HepG2 (cell line): Measurements from ENCODE around the gene FLRT2. TPM values are rescaled to one million over a fixed set of nuclear protein-coding genes. Genes with fewer than 3 reads are reported as not detected.

ENCODE experiments used
- ATAC-seq: fragments of 200-7000 bp; cut with Tn5 transposase; 3 replicates; pipeline ENCODE4 v1.9.1; 2020; ENCODE audit warnings: mild to moderate bottlenecking, moderate library complexity
- BruUV-seq: library from RNA; stranded (reverse); fragments of 400-500 nt; replicated peaks from 2 replicates; lab custom pipeline; 2021; lab: Mats Ljungman, UMichigan
- CTCF ChIA-PET: fragments of 300-600 bp; formaldehyde crosslinking; extraction: SDS; loops from one replicate; lab custom pipeline; 2021; ENCODE audit warnings: low total read pairs, inconsistent platforms, low intra/inter-chr PET ratio; lab: Yijun Ruan, JAX
- POLR2A ChIA-PET: fragments of 350-600 bp; sonication (Branson Sonifier 250); formaldehyde crosslinking; loops from one replicate; lab custom pipeline; 2020; ENCODE audit warnings: antibody characterized with exemption, inconsistent platforms; lab: Yijun Ruan, JAX
- DNase-seq: peaks from one replicate; pipeline ENCODE4 v3.0.0-alpha.2; 2015; ENCODE audit warnings: low spot score
- FAIRE-seq: peaks from 3 replicates; lab custom pipeline; 2011; peaks lifted over from hg19 to GRCh38; lab: Jason Lieb, UNC
- H2AFZ ChIP-seq: one replicate; pipeline ENCODE4 v1.6.1; 2011; ENCODE audit warnings: low read length, inconsistent platforms
- H3K27ac ChIP-seq: fragments of 300-600 bp; 3 replicates; pipeline ENCODE4 v1.8.0; 2011; ENCODE audit warnings: mixed run types, mild to moderate bottlenecking, mixed read lengths, low read length, inconsistent platforms; ENCODE audit not compliant: insufficient read depth; ENCODE audit errors: extremely low read length
- H3K27me3 ChIP-seq, 2 experiments: fragments of 200-600 bp in 1 of 2; 2 replicates in 1 of 2; 3 replicates in 1 of 2; pipeline versions ENCODE4 v1.6.0 to v1.8.0; 2011; ENCODE audit warnings: low read length in 2 of 2, mild to moderate bottlenecking in 2 of 2, moderate library complexity in 2 of 2, inconsistent platforms in 1 of 2; ENCODE audit not compliant: insufficient read depth in 2 of 2, control insufficient read depth in 1 of 2
- H3K36me3 ChIP-seq, 2 experiments: fragments of 200-600 bp in 1 of 2; replicated peaks in 1 of 2; 2 replicates in 1 of 2; 3 replicates in 1 of 2; pipeline versions ENCODE4 v1.5.1 to v1.8.0; 2011; ENCODE audit warnings: low read length in 2 of 2, inconsistent platforms in 1 of 2; ENCODE audit not compliant: insufficient read depth in 2 of 2, control insufficient read depth in 1 of 2
- H3K4me1 ChIP-seq: 2 replicates; pipeline ENCODE4 v1.5.1; 2012; ENCODE audit warnings: low read length, inconsistent platforms; ENCODE audit not compliant: insufficient read depth
- H3K4me2 ChIP-seq: 2 replicates; pipeline ENCODE4 v1.6.0; 2011; ENCODE audit warnings: low read depth, low read length, inconsistent platforms
- H3K4me3 ChIP-seq, 3 experiments: fragments of 200-600 bp in 1 of 3; sonication (generic), shearing (Covaris generic) in 1 of 3; replicated peaks in 1 of 3; 2 replicates each; pipeline ENCODE4 v1.5.1; 2011 to 2016; ENCODE audit warnings: low read length in 3 of 3, inconsistent platforms in 2 of 3, low read depth in 2 of 3, mild to moderate bottlenecking in 2 of 3, control low read depth in 1 of 3, mixed read lengths in 1 of 3; ENCODE audit not compliant: insufficient read depth in 1 of 3
- H3K79me2 ChIP-seq: one replicate; pipeline ENCODE4 v1.6.1; 2011; ENCODE audit warnings: low read length, inconsistent platforms; ENCODE audit not compliant: insufficient read depth
- H3K9ac ChIP-seq: 2 replicates; pipeline ENCODE4 v1.6.0; 2011; ENCODE audit warnings: mild to moderate bottlenecking, low read depth, low read length, inconsistent platforms; ENCODE audit not compliant: insufficient read depth
- H3K9me3 ChIP-seq: 2 replicates; pipeline ENCODE4 v1.5.1; 2012; ENCODE audit warnings: mild to moderate bottlenecking, low read length
- H4K20me1 ChIP-seq: 2 replicates; pipeline ENCODE4 v1.6.0; 2011; ENCODE audit warnings: inconsistent platforms, mild to moderate bottlenecking, low read length, moderate library complexity; ENCODE audit not compliant: insufficient read depth
- ARID2 ChIP-seq: sonication (generic); formaldehyde crosslinking; IDR thresholded peaks from 2 replicates; pipeline ENCODE4 v1.8.1; 2022; ENCODE audit warnings: mild to moderate bottlenecking, missing genetic modification reagents, borderline replicate concordance
- BATF2 ChIP-seq: sonication (generic); formaldehyde crosslinking; IDR thresholded peaks from 2 replicates; pipeline ENCODE4 v1.8.0; 2022; ENCODE audit warnings: mild to moderate bottlenecking, missing genetic modification reagents, moderate library complexity
- CEBPZ ChIP-seq: IDR thresholded peaks from 2 replicates; pipeline ENCODE4 v1.6.1; 2012; ENCODE audit warnings: low read length, improper control_type of control experiment
- IKZF4 ChIP-seq: sonication (generic); formaldehyde crosslinking; IDR thresholded peaks from 2 replicates; pipeline ENCODE4 v1.5.1; 2020; ENCODE audit warnings: borderline replicate concordance, mild to moderate bottlenecking, low read depth, missing genetic modification reagents; ENCODE audit errors: not compliant biosample characterization
- KDM4B ChIP-seq: sonication (generic); formaldehyde crosslinking; IDR thresholded peaks from 2 replicates; pipeline ENCODE4 v1.4.0; 2020; ENCODE audit warnings: missing genetic modification reagents
- MTERF4 ChIP-seq: sonication (generic); formaldehyde crosslinking; IDR thresholded peaks from 2 replicates; pipeline ENCODE4 v1.8.0; 2023; ENCODE audit warnings: mild to moderate bottlenecking, missing genetic modification reagents
- PRDM4 ChIP-seq: sonication (generic); formaldehyde crosslinking; IDR thresholded peaks from 2 replicates; pipeline ENCODE4 v1.9.0; 2021; ENCODE audit warnings: missing genetic modification reagents, borderline replicate concordance
- PRPF4 ChIP-seq: fragments of 200-400 bp; formaldehyde crosslinking; IDR thresholded peaks from 2 replicates; pipeline ENCODE4 v1.6.1; 2016; ENCODE audit warnings: low read length, low read depth; ENCODE audit not compliant: poor library complexity, severe bottlenecking
- RXRB ChIP-seq: IDR thresholded peaks from 2 replicates; pipeline ENCODE4 v1.6.1; 2016; ENCODE audit warnings: borderline replicate concordance, missing genetic modification reagents, missing compliant biosample characterization
- ZNF253 ChIP-seq: sonication (generic); formaldehyde crosslinking; IDR thresholded peaks from 2 replicates; pipeline ENCODE4 v1.8.0; 2022; ENCODE audit warnings: mild to moderate bottlenecking, missing genetic modification reagents, borderline replicate concordance
- ZNF7 ChIP-seq: IDR thresholded peaks from 2 replicates; pipeline ENCODE4 v1.6.1; 2016; ENCODE audit warnings: missing biosample characterization, missing genetic modification reagents
- ZNF776 ChIP-seq: sonication (generic); formaldehyde crosslinking; IDR thresholded peaks from 2 replicates; pipeline ENCODE4 v1.4.0; 2020; ENCODE audit warnings: mild to moderate bottlenecking, missing genetic modification reagents
- ZNF777 ChIP-seq: sonication (generic); formaldehyde crosslinking; IDR thresholded peaks from 2 replicates; pipeline ENCODE4 v1.4.0; 2020; ENCODE audit warnings: missing genetic modification reagents
- ZNF839 ChIP-seq: sonication (generic); formaldehyde crosslinking; IDR thresholded peaks from 2 replicates; pipeline ENCODE4 v1.4.0; 2020; ENCODE audit warnings: missing genetic modification reagents, mild to moderate bottlenecking, borderline replicate concordance
- WGBS: methylation state at CpG from one replicate; pipeline ENCODE4 v1.1.6; 2017; ENCODE audit warnings: low lambda C conversion rate; 5-methylcytosine and 5-hydroxymethylcytosine counted together
- in situ Hi-C: cut with HindIII; loops from 2 replicates; pipeline ENCODE4 v1.10.0; 2017; ENCODE audit warnings: low pct_unique_long_range_greater_than_20kb; ENCODE audit not compliant: extremely low pct_ligation_motif_present
- intact Hi-C: fragments of 100-400 bp; cut with micrococcal nuclease; formaldehyde crosslinking; loops from one replicate; pipeline ENCODE4 v1.10.0; 2022; ENCODE audit not compliant: unreplicated experiment
- polyA plus RNA-seq, 8 experiments: library from polyadenylated mRNA; depleted of rRNA in 3 of 8; stranded (reverse) in 7 of 8; unstranded in 1 of 8; fragments of >200 nt; fragmentation: Illumina TruSeq in 4 of 8; extraction: Trizol in 4 of 8; gene quantifications; 2 replicates each; pipeline versions ENCODE4 v1.2.1 to v1.2.3, GENCODE V29; 2011 to 2016; ENCODE audit warnings: low read depth in 4 of 8, missing spikeins in 1 of 8, mixed read lengths in 1 of 8; ENCODE audit not compliant: insufficient read depth in 1 of 8
- total RNA-seq, 5 experiments: library from RNA; depleted of rRNA; stranded (reverse); fragments of >200 nt; fragmentation: Illumina TruSeq; extraction: Trizol; gene quantifications; 2 replicates each; pipeline ENCODE4 v1.2.3, GENCODE V29; 2016; ENCODE audit warnings: low read depth in 1 of 5

FLRT2 gene
- total and polyA plus RNA-seq, 2 of the 13 experiments (the other 11 are each of a cell fraction or from before 2014, with no cell fraction given), result not detected

GRCh38 chr14:85620947-85621346 is 91.0 kb downstream of the FLRT2 start:
- intact Hi-C loops (no loop called here), in situ Hi-C loops (no loop called here)
- POLR2A ChIA-PET, result no interaction called here
- DNase-seq, result no peak
- Histone ChIP-seq H3K27ac (no peak overlapping the region), H2AFZ (no peak overlapping the region), H4K20me1 (no peaks in the 10 kb centered on the region), H3K36me3 (no peaks in the 10 kb centered on the region), H3K9me3 (peaks cover 42% of the 10 kb centered on the region), H3K4me1 (no peaks in the 10 kb centered on the region), H3K9ac (no peak overlapping the region), H3K27me3 (no peaks in the 10 kb centered on the region)
- 0% methylated on average over 3 of the region's 3 CpGs for WGBS
- BruUV-seq, result no TSS peak
- no peak for TF ChIP-seq ZNF776 (CRISPR knock-in tag)
- no peak for TF ChIP-seq ZNF777 (CRISPR knock-in tag)
- TF ChIP-seq ZNF7 (CRISPR knock-in tag), result no peak
- TF ChIP-seq PRPF4, result no peak
- no peak for TF ChIP-seq KDM4B (CRISPR knock-in tag)
- no peak for TF ChIP-seq PRDM4 (CRISPR knock-in tag)
- TF ChIP-seq CEBPZ, result no peak
- no peak for TF ChIP-seq ZNF839 (CRISPR knock-in tag)
- no peak for TF ChIP-seq IKZF4
- no peak for TF ChIP-seq ZNF253 (CRISPR knock-in tag)
- no peak for TF ChIP-seq ARID2 (CRISPR knock-in tag)
- no peak for TF ChIP-seq RXRB (CRISPR knock-in tag)
- TF ChIP-seq BATF2 (CRISPR knock-in tag), result no peak
- no peak for TF ChIP-seq MTERF4 (CRISPR knock-in tag)
- TF ChIP-seq, all 625 proteins: peak for 0
- ATAC-seq (no peak), FAIRE-seq (no peak)
- Histone ChIP-seq H3K4me2 (no peak overlapping the region), H3K4me3 (no peak overlapping the region), H3K79me2 (no peaks in the 10 kb centered on the region)
- CTCF ChIA-PET, result no interaction called here
